GM12891 (cell line): Measurements from ENCODE around the gene RAP1A.

Source experiments
- DNase-seq: peaks from one replicate; pipeline ENCODE4 v3.0.0; 2011; ENCODE audit warnings: low spot score; ENCODE audit not compliant: insufficient read length
- FAIRE-seq: peaks from 2 replicates; lab custom pipeline; 2011; peaks lifted over from hg19 to GRCh38; lab: Jason Lieb, UNC
- PAX5 ChIP-seq: IDR thresholded peaks from 2 replicates; pipeline ENCODE4 v1.6.1; 2011; ENCODE audit warnings: low read length, moderate library complexity, mild to moderate bottlenecking; ENCODE audit not compliant: insufficient read depth, severe bottlenecking
- POLR2A ChIP-seq: IDR thresholded peaks from 2 replicates; pipeline ENCODE4 v1.6.1; 2011; ENCODE audit warnings: low read depth, low read length, control low read depth
- POLR2AphosphoS5 ChIP-seq: IDR thresholded peaks from 2 replicates; pipeline ENCODE4 v1.6.1; 2011; ENCODE audit warnings: low read depth, low read length, control low read depth
- POU2F2 ChIP-seq: IDR thresholded peaks from 2 replicates; pipeline ENCODE4 v1.6.1; 2011; ENCODE audit warnings: low read depth, mild to moderate bottlenecking, control low read depth, low read length, moderate library complexity
- SPI1 ChIP-seq: IDR thresholded peaks from 2 replicates; pipeline ENCODE4 v1.6.1; 2011; ENCODE audit warnings: low read depth, low read length, control low read depth
- TAF1 ChIP-seq: IDR thresholded peaks from 2 replicates; pipeline ENCODE4 v1.6.1; 2011; ENCODE audit warnings: low read depth, low read length, control low read depth

The RAP1A gene

GRCh38 chr1:111709986-111710385 lies 90.4 kb downstream of the RAP1A start:
- TF ChIP-seq POU2F2, result no peak
- no peak for TF ChIP-seq POLR2A
- TF ChIP-seq TAF1, result no peak
- TF ChIP-seq PAX5, result no peak
- no peak for TF ChIP-seq POLR2AphosphoS5
- FAIRE-seq, result no peak
- DNase-seq, result no peak

GRCh38 chr1:111716333-111716732 lies 96.7 kb downstream of the RAP1A start:
- DNase-seq (no peak), FAIRE-seq (no peak)
- TF ChIP-seq SPI1 (no peak), POU2F2 (no peak), POLR2A (no peak), TAF1 (no peak), PAX5 (no peak), POLR2AphosphoS5 (no peak)

- no peak for FAIRE-seq
- TF ChIP-seq POLR2A (no peak; the same call in 1 of the 2 replicates), SPI1 (no peak), PAX5 (no peak), TAF1 (no peak), POU2F2 (no peak), POLR2AphosphoS5 (no peak)
- no peak for DNase-seq
These were observed 97.9 kb downstream of the RAP1A start for GRCh38 chr1:111717450-111717849.

- FAIRE-seq, result no peak
- TF ChIP-seq POU2F2 (0 out of 2 replicates have a peak, but pooled peaks have one; percentile 31), POLR2AphosphoS5 (no peak)
These were observed 99.5 kb downstream of the RAP1A start for GRCh38 chr1:111719135-111719534.

GRCh38 chr1:111719674-111720132 lies 100.1 kb downstream of the RAP1A start:
- TF ChIP-seq POU2F2 (no peak), PAX5 (no peak), POLR2A (no peak)
- FAIRE-seq (no peak), DNase-seq (no peak)

More at GRCh38 chr1:111719135-111719534, 99.5 kb downstream of the RAP1A start:
- no peak for DNase-seq

- no peak for DNase-seq
- FAIRE-seq, result no peak
- TF ChIP-seq PAX5 (no peak), POLR2A (no peak), TAF1 (no peak), SPI1 (no peak), POU2F2 (no peak), POLR2AphosphoS5 (no peak)
These were observed 100.8 kb downstream of the RAP1A start for GRCh38 chr1:111720274-111720976.

- no peak; the same call in 1 of the 2 replicates for TF ChIP-seq POLR2A
- no peak for TF ChIP-seq PAX5
- TF ChIP-seq POU2F2, result no peak
- no peak for TF ChIP-seq SPI1
- no peak for TF ChIP-seq TAF1
- no peak for TF ChIP-seq POLR2AphosphoS5
- FAIRE-seq, result no peak
These were observed 101.6 kb downstream of the RAP1A start for GRCh38 chr1:111720977-111721786.

GRCh38 chr1:111723091-111723806 lies 103.7 kb downstream of the RAP1A start:
- no peak for DNase-seq
- no peak for FAIRE-seq
- TF ChIP-seq TAF1, result no peak
- no peak for TF ChIP-seq POLR2AphosphoS5
- no peak for TF ChIP-seq POU2F2
- TF ChIP-seq SPI1, result no peak
- TF ChIP-seq POLR2A, result no peak
- no peak for TF ChIP-seq PAX5

More at GRCh38 chr1:111720977-111721786, 101.6 kb downstream of the RAP1A start:
- DNase-seq, result no peak

GRCh38 chr1:111723871-111724270 lies 104.3 kb downstream of the RAP1A start:
- no peak for DNase-seq
- no peak for TF ChIP-seq POU2F2
- TF ChIP-seq POLR2A, result no peak
- no peak for TF ChIP-seq PAX5
- no peak for FAIRE-seq
